Frontal cortex (tissue), 4 donors: ENCODE data around the gene CA5B. TPM values are rescaled to one million over a fixed set of nuclear protein-coding genes. Genes with fewer than 3 reads are reported as not detected.
"Not testable (repeated sequence)": the region's sequence is repeated elsewhere in the genome, so short reads cannot be mapped to it uniquely, and the experiment has no call there.

Experiments
- DNase-seq, 2 donors: peaks; one replicate each; pipeline ENCODE4 v3.0.0; 2012; ENCODE audit warnings: low spot score in 2 of 2
- FAIRE-seq: peaks from 2 replicates; lab custom pipeline; 2012; peaks lifted over from hg19 to GRCh38; lab: Jason Lieb, UNC
- total RNA-seq: library from RNA; depleted of rRNA; stranded (reverse); fragments of >200 nt; gene quantifications from one replicate; pipeline ENCODE4 v1.2.3, GENCODE V29; 2014
- donor health status: control.
- donor health status: control.
- donor health status: control.

The CA5B gene
- total RNA-seq = 4.5 TPM

DNA sequence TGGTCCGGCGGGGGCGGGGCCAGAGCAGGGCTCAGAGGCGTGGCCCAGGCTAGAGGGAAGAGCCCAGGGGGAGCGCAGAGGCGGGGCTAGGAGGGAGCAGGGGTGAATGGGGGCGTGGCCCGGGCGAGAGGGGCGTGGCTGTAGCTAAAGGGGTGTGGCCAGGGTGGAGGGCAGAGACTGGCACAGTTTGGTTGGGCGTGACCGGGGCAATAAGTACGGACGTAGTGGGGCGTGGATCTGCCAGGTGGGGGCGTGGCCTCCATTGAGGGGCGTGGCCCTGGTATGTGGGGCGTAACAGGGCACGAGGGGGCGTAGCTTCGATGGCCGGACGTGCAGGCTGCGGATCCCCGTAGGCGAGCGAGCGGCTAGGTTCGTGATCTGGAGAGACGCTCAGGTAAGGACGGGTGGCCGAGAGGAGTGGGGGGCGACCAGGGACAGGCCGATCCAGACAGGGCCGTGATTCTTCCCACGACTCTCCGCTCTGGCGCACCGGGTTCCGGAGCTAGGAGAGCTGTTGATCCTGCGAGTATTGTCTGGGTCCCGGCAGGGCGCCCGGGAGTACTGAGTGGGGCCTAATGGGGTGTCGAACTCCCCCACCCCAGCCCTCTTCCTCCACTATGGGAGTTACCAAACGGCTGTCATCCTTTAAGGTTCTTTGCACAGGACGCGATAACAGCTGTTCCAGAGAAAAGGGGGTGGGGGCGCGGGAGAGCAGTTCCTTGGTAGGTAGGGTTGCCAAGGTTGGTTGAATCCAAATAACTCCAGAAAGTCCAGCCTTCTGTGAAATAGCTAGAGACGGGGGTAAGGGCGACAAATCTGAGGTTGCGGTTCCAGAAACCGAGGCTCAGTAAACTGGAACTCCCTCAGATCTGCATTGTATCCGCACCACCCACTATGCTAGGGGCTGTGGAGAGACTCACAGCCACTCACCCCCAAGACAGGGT, at the start of gene CA5B:
Gene CA5B (plus strand): TSS at position 312 of the 944 bp plus-strand sequence. CDS start 11,754 bp downstream, outside the sequence.
- FAIRE-seq (no peak), DNase-seq (peak; percentile 19 to 67)

GRCh38 chrX:15694941-15695451, 43.1 kb upstream of the CA5B start:
- FAIRE-seq (no peak), DNase-seq (no peak)

DNA sequence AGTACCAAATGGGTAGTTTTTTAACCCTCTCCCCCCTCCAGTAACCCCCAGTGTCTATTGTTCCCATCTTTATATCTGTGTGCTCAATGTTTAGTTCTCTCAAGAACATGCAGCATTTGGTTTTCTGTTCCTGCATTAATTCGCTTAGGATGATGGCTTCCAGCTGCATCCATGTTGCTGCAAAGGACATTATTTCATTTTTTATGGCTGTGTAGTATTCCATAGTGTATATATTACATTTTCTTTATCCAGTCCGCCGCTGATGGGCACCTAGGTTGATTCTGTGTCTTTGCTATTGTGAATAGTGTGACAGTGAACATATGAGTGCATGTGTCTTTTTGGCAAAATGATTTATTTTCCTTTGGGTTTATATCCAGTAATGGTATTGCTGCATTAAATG, 41.6 kb upstream of the CA5B start:
- FAIRE-seq (no peak), DNase-seq (no peak)

GRCh38 chrX:15702488-15703371, 35.3 kb upstream of the CA5B start:
- DNase-seq = no peak
- FAIRE-seq = no peak

DNA sequence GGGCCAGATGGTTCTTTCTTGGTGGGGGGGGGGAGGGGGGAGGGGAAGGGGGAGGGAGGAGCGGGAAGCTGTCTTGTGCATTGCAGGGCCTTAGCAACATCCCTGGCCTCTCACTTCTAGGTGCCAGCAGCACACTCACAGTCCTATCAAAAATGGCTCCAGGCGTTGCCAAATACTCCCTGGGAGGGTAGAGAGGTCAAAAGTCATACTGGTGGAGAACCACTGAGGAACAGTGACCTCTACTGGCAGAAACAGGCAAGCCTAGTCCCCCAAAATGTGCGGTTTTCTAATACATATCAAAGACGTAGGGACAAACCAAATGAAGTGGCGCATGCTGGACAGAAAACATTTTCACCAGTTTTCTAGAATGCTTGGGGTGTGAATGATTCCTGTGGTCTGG, 34.3 kb upstream of the CA5B start:
- FAIRE-seq, DNase-seq: not testable (repeated sequence)

DNA sequence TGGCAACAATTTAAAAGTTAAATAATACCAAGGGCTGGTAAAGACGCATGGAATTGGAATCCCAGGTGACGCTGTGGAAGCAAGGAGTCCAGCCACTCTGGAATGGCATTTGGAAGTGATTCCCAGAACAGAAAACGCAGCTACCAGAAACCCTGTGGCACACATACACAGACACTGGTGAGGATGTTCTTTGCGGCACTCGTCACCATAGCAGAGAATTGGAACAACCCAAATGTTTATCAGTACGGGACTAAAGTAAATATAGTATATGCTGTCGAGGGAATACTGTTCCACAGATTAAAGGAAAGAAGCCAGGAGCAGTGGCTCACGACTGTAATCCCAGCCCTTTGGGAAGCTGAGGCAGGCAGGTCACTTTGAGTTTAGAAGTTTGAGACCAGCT, 33.8 kb upstream of the CA5B start:
- FAIRE-seq, DNase-seq: not testable (repeated sequence)

GRCh38 chrX:15714529-15714928, 23.5 kb upstream of the CA5B start:
- no peak for FAIRE-seq
- no peak for DNase-seq

GRCh38 chrX:15718283-15718970, 19.6 kb upstream of the CA5B start:
- DNase-seq (no peak), FAIRE-seq (no peak)

DNA sequence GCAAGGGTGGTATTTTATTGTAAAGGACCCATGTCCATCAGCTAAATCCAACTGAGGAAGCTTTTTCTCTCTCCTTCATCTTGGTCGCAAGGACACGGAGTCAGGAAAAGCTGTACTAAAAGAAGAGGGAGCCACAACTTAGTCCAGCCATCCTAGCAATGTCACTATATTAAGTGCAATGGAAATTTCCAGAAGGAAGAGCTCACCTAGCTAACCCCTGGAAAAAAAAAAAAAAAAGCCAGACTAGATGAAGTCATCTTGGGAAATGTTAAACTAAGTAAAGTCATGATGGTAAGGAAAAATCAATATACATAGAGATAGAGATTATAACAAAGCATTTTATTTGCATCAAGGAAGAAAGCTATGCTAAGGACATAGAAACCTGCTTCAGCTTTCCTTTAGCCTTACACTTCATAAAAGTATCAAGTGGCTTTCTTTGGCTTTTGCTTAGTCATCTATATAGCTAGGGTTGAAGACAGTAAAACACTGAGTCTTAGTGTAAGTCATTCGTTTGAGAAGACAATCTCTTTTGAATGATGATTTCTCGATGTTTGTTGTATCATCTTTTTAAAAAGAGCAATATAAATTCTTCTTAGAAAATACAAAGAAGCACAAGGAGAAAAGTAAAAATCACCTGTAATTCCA, 18.6 kb upstream of the CA5B start:
- no peak for FAIRE-seq
- no peak for DNase-seq

DNA sequence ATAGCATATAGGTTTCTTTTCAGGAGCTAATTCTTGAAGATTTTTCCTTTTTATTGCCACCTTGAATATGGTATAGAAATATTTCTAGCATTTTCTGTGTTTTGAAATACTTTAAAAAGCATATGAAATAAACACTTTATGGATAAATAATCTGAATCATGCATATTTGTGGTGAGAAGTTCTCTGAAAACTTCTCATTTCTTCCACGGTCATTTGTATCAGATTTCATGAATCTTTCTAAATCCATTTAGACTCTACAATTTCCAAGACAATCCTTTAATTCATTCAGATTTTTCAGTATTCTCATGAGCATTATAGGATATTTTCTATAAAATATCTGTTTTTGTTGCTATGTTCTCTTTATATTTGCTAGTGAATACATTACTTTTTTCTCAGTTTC, 16.2 kb upstream of the CA5B start:
- FAIRE-seq (no peak), DNase-seq (no peak)

DNA sequence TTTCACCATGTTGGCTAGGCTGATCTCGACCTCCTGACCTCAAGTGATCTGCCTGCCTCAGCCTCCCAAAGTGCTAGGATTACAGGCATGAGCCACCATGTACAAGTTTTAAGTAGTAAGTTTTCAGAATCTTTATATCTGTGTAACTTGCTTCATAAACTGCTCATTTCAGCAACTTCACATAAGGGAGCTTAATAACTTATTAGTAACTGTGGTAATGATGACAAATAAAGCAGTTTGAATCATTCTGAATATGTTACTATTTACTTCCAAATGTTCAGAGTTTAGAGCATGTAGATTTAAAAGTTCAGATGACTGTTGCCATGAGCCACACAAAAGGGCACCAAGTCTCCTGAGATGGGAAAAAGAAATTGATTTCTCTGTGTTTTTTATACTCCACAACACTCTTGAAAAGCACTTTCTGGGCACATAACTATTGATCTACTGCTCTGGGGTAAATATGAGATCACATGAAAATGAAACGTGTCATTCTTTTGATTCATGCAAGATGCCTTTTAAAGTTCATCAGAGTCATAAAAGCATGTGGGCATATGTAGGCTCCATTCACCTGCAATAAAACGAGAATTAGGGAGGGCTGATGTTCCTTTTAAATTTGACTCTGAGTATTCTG, 14.1 kb upstream of the CA5B start:
- no peak for FAIRE-seq
- DNase-seq = no peak

DNA sequence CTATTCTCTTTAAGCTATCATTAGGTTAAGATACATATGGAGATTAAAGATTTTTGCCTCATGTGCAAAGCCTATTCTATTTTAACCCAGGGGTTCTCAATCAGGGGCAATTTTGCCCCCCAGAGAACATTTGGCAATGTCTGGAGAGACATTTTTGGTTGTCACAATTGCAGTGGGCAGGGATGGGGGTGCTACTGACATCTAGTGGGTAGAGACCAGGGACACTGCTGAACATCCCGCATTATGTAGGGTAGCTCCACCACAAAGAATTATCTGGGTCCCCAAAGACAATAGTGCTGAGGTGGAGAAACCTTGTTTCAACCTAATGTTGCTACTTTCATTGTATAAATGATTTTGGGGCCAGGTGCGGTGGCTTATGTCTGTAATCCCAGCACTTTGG, 13.2 kb upstream of the CA5B start:
- no peak for DNase-seq
- FAIRE-seq = no peak

DNA sequence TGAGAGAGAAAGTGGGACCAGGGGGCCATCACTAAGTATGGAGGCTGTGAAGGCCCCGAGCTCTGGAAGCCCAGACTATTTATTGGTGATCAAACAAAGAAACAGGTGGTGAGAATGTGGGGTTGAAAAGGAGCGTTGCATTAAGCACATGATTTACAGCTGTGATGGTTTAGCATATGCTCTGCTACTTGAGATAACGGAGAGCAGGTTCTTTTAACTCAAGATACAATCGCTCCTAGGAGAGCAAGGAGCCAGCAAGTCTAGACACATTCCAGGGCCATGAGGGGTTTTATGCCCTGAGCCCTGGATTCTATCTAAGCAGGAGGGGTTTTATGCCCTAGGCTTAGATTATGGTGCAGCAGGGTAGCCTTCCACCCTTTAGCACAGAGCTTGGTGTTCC, 6.7 kb upstream of the CA5B start:
- DNase-seq, FAIRE-seq: not testable (repeated sequence)

DNA sequence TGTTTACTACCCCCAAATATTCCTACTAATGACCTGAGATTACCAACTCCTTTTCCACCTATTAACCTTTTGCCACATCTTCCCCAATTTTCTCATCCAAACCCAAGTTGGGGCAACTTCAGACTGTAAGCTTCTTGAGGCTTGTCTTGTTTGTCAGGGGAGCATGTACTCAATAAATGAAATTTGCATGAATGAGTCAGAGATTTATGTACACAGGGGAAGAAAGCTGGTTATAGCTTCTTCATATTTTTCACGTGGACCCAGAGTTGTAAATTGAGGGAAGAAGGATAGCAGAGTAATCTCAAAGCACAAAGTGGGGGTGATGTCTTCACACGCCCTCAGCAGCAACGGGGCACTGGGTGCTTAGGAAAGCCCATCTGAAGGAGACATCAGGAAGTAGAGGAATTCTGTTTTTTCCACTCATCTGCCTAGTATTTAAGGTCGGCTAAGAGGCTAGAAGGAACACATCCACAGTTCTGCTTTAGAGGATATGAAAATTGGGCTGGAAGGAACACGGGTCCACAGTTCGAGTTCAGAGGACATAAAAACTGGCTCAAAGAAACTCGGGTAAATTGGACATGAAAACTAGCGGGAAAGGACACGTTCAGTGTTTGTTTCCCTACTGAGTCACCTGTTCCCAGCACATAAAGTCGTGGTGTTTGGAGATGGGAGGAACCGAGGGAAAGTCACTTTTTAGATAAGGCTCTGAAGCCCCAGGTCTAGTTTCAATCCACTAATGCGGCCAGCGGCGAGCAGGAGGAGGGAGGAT, 696 bp upstream of the CA5B start:
- DNase-seq (no peak), FAIRE-seq (no peak)

GRCh38 chrX:15739886-15740285, 1.8 kb downstream of the CA5B start:
- DNase-seq (no peak), FAIRE-seq (no peak)

DNA sequence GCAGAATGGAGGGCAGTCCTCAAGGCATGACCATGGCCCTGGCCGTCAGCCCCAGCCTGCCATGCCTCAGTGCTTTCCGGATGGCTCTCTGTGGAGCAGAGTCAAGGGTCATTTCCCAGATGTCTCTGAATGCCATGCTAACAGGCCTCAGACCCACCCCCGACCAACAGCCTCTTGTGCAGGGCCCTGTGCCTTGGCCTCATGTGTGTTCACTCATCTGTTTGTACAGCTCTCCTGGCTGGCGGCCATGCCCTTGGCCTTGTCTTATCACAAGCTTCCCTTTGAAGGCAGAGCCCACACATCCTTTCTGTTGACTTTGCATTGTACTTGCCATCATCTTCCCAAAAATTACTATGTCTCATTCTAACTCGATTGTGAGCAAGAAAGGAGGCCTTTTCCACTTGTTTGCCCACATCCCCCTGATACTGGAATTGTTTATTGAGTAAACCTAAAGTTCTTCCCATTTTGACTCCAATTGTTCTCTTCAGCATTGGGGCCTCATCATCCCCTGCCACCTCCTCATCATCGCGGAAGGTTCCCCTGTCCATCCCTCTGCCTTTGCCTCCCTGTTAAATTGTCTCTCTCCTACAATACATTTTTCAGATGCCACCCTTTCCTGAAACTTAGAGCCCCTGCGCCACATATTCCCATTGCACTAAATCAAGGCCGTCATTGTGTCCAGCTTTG, 6.3 kb downstream of the CA5B start:
- DNase-seq = no peak
- no peak for FAIRE-seq

- no peak for FAIRE-seq
- no peak for DNase-seq
These were observed 7.1 kb downstream of the CA5B start for GRCh38 chrX:15745179-15745578.

DNA sequence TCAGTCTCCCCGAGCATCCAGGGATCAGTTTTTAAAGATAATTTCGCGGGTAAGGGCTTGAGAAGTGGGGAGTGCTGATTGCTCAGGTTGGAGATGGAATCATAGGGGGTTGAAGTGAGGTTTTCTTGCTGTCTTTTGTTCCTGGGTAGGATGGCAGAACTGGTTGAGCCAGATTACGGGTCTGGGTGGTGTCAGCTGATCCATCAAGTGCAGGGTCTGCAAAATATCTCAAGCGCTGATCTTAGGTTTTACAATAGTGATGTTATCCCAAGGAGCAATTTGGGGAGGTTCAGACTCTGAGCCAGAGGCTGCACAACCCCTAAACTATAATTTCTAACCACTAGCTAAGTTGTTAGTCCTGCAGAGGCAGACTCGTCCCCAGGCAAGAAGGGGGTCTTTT, 8.6 kb downstream of the CA5B start:
- not testable (repeated sequence) for DNase-seq, FAIRE-seq
